Colon (tissue), 2 donors: Measurements from ENCODE around the gene RAG2.

Experiments
- FAIRE-seq: peaks from 2 replicates; lab custom pipeline; 2012; peaks lifted over from hg19 to GRCh38; lab: Jason Lieb, UNC
- donor health status: control.
- donor health status: control.

RAG2 gene

DNA sequence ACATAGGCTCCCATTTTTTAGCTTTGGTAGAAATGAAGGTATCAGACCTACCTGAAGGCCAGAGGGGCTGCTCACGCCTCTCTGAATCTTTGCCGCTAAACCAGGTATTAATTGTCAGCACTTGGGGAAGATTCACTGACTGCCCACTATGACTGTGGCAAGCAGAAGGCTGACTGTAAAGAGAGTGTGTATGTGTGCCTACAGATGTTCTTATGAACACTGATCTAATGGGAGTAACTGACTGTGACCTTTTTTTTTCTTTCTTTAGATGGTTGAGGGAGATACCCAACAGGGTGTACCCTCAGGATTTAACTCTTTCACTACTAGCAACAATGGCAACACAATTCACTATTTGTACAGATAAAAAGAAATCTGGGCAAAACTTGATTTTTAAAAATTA is at the start of gene RAG2:
Gene RAG2 (minus strand): TSS at position 186 of the 400 bp plus-strand sequence. CDS start 4,068 bp downstream, outside the sequence.
- FAIRE-seq: no peak

DNA sequence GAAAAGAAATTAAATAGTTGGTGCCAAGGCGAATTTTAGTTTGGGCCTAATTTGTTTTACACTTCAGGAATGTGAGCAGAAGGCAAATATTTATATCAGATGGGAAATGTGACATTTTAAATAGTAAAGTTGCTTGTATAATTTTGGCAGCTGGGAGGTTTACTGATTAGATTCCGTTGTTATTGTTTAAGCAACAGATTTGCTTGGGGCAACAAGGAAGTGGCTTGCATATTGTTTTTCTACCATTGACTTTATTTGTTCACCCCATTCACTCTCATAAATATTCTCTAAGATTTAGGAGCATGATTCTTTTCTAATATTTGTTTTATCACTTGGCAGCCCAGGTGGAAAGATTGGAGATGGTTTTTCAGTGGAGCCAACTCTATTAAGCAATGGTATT is 40.5 kb upstream of the RAG2 start:
- FAIRE-seq: no peak

DNA sequence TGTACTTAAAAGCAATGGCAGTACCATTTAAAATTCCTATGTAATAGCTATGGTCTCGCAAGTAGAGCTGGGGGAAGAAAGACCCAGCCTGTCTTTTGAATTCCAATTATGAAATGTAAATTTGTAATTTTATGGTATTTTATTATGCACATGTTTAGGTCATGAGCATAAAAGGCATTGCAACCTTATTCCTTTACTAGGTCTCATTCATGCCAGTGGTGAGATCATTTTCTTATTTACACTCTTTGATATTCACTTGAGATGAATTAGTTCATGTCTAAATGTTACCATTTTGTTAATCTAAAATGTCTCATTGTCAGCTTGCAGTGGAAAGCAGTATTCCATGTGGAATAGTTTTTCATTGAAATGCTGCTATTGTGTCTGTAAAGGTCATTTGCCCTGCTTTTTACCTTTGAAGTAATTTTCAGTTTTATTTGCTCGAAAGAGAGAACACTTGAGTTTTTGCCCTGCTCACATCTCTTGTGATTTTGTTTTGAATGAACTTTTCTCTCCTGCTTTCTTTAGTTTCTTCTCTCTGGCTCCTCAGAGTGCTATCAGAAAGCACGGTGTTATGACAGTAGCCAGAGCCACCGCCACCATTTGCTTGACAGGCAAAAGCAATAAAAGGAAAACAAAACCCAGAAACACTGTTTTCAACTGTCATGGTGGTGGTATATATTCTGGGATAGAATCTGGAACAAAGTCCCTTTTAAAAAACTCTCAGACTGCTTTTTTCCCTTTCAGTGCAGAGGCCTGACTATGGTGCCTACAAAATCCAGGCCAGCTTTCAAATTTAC is 37.2 kb upstream of the RAG2 start:
- FAIRE-seq: no peak

DNA sequence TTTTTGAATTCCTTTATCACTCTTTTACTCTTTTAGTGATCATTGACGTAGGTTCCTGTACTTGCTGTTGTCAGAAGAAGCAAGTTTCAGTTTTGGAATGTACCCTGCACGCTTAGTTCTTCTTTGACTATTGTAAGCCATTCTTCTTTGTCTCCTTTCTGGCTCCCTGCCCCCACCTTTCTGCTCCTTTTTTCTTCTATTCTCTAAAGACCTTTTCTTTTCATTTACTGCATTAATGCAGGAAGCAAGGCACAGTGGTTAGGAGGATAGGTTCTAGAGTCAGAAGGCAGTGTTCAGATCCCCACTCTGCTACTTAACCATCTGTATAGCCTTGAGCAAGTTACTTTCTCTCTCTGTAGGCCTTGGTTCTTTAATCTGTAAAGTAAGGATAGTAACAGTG is 33.7 kb upstream of the RAG2 start:
- FAIRE-seq: no peak

DNA sequence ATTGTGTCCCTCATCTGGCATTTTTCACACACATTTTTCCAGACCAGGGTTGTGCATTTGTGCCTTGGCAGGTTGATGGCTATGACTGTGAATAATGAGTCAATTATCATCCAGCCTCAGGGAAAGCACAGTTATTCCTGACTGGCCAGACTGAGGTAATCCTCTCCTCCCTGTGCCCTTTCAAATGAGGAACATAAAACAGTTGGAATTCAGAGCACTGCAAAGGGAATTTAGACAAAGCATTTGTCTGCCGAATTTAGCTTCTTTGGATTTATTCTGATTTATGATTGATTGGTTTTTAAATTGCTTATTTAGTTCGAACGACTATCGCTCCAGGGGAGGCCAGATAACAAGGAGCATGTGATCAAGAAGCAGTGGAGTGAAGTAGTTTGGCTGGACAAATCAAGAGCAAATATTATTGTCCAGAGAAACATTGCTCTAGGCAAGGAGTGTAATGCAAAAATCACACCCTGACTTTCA is 30.8 kb upstream of the RAG2 start:
- FAIRE-seq: no peak

DNA sequence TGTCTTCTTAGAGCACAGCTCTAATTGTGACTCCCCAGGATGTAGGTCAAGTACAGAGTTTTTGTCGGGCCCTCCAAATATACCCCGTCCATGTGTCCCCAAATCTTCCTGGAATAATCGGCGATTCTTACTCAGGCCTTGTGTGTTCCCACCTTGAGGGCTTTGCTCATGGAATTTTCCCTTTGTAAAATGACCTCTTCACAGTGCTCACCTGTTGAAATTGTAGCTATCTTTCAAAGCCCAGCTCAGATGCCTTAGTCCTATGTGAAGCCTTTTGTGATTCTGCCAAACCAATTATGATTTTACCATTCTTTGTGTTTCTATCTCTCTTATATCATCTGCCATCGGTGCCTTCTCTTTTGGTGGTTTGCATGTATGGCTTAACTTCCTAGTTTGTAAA is 30.1 kb upstream of the RAG2 start:
- FAIRE-seq: no peak

DNA sequence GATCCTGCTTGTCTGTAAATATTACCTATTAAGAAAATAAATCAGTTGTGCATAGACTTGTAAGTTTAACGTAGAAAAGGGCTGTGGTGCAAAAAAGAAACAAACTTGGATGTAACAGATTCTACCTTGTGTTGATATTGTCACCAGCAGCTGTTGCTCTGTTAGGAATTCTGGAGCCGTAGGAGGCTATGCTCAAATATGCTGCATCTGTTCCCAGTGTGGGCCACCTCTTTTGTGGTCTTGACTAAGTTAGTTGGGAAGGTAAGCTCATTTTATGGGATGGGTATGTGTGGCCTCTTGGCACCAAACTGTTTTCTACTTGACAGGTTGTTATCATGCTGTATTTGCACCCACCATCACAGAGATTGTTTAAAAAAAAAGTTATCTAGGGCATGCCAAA is 29.4 kb upstream of the RAG2 start:
- no peak for FAIRE-seq

DNA sequence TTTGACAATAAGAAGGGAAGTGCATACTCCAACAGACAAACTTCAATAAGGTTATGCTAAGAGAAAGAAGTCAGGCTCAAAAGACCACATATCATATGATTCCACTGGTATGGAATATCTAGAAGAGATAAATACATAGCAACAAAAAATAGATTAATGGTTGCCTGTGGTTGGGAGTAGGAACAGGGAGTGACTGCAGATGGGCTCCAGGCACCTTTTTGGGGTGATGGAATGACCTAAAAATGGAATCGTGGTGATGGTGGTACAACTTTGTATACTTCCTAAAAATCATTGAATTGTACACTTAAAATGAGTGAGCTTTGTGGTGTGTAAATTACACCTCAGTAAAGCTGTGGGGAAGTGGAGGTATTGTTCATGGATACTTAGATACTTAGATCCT is 29.0 kb upstream of the RAG2 start:
- FAIRE-seq: no peak

DNA sequence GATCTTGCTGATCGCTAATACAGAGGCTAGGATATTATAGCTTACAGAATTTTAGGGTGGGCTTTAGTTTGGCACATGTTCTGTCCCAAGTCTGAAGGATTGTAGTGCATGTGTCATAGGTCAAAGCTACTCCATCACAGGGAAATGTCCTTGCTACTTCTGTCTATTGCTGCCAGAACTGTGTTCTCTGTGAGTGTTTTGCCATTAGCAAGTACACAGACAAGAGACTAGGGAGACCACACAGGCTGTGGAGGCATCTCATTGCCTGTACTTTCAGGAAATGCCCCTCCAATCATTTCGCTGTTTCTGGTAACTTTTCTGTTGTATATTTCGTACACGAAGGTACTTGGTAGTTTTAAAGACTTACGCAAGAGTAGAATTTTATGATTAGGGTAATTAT is 25.5 kb upstream of the RAG2 start:
- no peak for FAIRE-seq

DNA sequence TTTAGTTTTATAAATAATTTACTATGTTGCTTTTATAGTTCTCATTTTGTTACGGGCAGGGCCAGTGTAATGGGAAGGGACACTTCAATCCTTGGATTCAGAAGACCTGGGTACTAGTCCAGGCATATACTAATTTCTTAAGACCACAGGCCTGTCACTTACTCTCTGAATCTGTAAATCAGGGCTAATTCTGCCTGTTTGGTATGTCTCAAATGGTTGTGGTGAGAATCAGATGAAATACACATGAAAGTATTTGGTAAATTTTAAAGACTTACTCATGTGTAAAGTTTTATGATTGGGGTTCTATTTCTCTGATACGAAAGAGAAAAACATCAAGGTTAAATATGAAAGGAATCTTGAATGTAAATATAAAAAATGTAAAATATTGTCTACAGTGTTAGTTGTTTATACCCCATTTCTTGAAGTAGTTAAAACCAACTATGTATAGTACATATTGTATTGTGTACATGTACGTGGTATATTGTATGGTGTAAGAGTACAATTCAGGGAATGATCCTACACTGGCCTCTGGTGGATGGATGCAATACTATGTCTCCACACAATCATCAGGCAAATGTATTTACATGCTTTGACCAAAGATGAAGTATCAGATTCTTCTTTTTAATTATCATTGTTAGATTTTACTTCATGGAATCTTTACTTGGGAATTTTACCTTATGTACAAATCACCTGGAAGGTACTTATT is 24.5 kb upstream of the RAG2 start:
- FAIRE-seq: peak; percentile 47

DNA sequence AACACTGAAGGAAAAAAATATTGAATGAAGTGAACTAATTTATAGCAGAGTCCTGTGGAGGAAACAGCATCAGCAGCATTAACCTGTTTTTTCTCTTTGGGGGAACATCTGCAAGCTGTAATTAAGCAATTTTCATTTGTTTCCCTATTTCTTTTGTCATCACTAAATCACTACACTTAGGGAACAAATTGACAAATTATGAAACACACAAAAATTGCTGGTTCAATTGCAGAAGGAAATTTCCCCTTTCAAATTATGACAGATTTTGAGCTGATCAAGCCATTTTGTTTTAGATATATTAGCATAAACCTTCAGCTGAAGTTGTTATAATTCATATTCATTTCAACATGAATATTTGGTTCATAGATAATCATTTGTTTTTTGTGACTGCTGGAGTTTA is 22.2 kb upstream of the RAG2 start:
- FAIRE-seq: no peak

DNA sequence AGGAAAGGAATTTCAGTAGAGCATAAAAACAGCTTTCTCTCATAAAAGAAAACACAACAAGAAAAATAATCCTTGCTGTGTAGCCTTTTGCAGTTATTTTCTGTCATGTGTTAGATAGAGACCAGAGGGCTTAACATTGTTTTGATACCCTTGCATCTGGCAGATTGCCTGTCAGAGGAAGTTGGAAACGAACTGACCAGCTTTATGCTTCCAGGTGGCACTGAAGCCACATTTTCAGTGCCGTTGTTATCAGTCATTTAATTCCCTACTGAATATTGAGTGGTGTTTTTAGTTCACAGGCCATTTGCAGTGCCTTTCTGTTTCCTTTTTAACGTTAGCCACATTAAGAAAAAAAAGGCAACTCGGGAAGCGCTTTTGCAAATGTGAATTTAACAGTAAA is 21.5 kb upstream of the RAG2 start:
- no peak for FAIRE-seq

DNA sequence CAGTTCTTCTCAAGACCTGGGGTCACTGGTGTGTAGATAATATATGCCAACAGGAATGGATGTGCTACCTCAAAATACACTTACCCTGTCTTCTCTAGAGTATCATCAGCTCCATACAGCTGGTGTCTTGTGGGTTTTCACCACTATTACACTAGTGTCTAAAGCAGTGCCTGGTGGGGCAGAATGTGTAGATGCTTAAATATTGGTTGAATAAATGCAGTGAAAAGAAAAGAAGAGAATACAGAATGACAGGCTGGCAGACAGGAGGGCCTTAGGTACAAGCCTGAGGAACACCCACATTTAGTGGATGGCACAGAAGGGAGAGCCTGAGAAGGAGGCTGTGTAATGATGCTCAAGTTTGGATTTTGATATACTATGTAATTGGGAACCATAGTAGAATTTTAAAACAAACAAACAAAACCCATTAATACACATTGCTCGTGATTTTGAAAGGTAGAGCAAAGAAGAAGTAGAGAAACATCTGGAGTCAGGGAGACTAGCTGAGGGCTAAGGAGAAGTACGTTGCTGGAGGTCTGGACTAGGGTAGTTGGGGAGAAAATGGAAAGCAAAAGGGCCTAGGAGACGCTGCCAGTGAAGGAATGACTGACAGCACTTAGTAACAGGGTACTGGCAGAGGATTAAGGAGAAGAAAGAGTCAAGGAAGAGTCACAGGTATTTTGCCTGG is 20.5 kb upstream of the RAG2 start:
- no peak for FAIRE-seq

DNA sequence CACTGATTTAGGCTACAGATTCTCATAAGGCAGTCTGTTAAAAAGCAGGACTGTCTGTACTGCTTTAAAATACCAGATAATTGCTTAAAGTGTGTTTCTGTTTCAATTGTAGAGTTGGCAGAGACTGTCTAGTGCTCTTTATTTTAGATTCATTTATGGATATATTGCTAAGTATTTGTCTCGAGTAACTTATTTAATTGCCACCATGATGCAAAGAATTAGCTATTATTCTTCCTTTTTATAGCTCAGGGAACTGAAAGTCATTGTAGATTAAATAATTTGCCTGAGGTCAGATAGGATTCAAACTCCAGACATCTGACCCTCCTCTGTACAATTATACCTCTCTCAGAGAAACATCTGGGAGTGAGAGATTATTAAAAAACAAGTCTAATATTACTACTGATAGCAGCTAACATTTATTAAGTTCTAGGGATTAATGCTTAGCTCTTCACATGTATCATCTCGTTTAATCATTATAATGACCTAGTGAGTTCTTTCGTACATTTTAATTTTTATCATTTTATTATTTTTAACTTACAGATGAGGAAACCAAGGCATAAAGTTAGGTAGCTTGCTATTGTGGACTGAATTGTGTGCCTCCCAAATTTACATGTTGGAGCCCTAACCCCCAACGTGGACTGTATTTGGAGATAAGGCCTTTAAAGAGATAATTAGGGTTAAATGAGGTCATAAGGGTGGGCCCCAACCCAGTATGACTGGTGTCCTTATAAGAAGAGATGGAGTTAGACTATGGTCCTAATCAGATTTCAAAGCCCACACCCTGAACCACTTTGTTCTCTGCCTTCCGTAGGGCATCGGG is 19.7 kb upstream of the RAG2 start:
- no peak for FAIRE-seq

DNA sequence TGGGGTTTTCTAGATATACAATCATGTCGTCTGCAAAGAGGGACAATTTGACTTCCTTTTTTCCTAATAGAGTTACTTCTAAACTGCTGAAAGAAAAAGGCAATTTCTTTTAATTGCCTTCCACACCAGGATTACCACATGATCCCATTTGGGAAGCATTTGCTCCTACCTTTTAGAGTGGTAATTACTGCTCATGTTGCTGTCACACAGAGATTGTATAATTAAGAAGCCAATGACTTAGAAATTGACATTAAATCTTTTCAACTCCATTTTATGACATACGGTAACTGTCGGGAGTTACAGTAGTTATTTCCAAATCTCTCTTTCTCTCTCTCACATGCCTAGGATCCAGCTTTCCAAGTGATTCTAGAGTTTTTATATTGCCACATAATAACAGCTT is 17.8 kb upstream of the RAG2 start:
- FAIRE-seq: no peak

DNA sequence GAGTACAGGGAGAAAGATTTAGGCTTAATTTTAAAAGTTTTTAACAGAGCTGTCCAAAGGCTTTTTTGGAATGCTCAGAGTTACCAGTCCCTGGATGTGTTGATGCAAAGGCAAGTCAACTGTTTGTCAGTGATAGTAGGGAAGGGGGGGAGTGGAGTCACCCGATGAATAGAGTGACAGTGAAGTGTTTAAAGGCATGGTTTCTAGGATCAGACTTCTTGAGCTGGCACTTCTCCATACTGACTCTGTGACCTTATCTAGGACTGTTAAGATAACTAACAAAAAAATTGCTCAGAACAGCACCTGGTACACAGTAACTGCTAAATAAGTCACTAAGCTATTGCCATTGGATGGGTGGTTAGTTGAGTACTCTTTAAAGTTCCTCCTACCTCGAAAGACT is 11.3 kb upstream of the RAG2 start:
- no peak for FAIRE-seq

DNA sequence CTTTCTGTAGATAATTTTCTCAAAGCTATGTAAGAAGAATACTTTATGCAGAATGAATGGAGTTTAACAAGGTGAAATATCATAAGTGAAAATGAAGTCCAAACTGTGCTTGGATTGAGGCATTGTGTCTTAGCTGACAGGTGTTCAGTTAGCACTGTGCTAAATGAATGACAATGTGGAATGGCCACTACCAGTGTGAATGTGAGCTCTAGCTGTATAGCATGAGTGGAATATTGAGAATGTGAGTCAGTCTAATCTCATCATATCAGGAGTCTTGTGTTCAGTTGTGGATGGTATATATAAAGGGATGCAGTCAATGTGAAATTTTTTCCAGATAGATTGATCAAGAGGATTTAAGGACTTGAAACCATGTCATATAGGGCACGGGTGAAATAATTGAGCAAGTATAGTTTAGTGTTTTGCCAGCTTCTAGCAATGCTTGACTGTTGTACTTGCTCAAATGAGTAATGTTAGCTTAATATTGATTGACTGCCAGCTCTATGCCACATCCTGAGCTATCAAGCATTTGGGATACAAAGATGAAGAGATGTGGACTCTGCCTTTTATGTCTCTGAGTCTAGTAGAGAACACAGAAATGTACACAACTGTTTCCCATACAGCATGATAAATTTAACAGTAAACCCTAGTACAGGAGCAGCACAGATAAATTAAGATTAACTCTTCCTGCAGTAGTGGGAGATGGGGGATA is 10.6 kb upstream of the RAG2 start:
- FAIRE-seq: no peak

DNA sequence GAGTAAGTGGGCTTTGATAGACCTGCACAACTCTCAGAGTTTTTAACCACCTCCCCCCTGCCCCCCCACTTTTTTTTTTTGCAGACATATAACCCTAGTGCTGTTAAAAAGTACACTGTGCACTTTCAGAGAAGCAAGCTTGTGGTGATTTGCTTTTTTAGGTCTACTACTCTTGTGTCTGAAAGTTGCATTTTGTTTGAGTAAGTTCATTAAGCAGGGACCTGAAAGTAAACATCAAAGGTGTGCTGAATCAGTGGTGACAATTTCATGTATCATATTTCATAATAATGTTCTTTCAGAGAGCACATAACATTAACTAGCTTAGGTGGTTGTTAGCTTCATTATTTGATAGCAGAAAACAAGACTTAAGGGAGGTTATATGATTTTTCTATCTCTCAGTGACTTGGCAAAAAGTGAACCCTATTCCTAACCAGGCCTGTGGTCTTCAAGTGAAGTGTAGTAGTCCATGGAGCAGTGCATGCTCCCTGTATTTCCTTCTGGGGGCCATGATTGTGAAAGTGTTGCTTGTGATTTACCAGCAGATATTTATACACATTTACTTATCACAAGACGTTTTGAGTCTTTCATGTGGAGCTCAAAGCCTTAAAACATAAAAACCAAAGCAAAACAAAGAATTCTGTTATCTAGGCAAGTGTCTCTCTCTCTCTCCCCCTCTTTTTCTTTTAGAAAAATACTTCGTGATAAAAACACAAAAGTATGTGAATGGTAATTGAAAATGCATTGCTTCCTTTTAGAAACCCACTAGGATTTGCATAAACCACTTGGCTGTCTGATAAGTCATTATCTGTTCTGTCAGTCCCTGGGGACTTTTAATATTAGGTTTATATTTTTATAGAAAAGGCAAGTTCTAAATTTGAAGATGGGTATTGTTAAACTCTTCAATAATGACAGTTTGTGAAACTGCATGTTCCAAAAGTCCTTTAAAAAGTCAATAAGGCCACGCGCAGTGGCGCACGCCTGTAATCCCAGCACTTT is 7.5 kb upstream of the RAG2 start:
- FAIRE-seq: no peak

DNA sequence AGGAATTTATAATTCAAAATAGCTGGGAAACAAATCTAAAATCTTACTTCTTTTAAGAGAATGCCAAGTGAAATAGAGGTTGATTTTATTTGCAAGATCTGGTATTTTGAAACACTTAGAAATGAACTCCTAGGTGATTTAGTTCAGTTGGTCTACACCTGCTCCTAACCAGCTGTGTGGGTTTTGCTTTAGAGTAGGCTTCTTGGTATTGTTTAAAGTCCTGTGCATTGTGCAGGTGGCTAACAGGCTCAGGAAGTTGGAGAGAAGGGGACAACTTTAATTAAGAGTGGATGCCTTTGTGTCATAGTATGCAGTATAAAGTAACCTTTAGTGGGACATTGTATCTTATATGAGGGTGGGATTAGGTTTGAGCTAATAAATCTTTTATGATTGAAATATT is 4.1 kb upstream of the RAG2 start:
- no peak for FAIRE-seq

DNA sequence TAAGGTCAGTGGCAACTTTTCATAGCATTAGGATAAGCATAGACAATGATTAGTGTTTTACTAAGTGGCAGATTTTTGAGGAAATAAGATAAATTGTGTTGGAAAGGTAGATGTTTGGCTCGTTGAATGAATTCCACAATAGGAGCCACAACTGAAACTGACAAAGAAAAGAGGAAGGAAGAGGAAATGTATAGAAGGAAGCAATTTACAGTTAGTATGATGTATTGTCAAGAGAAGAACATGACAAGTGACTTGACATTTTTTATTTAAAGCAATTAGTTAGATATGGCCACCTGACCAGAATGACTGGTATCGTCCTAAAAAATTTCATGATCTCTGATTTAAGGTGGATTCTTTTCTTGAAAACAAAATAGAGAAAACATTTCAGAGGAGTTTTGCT is 3.1 kb upstream of the RAG2 start:
- no peak for FAIRE-seq
